SIG-M5 treated with dmso at 0.1 percent for 504 hours (cell line): ENCODE measurements around the gene RGS13.

Source experiments
- DNase-seq: peaks from one replicate; lab custom pipeline; 2025; ENCODE audit not compliant: unreplicated experiment; lab: John Stamatoyannopoulos, UW

The RGS13 gene

GRCh38 chr1:192626366-192627179 is 9.4 kb upstream of the RGS13 start:
- DNase-seq: no peak

- no peak for DNase-seq
Observed at GRCh38 chr1:192627901-192628300, 8.0 kb upstream of the RGS13 start.

- no peak for DNase-seq
Observed at GRCh38 chr1:192628396-192629057, 7.4 kb upstream of the RGS13 start.

GRCh38 chr1:192629612-192630011 is 6.3 kb upstream of the RGS13 start:
- DNase-seq: no peak

- DNase-seq: no peak
Observed at GRCh38 chr1:192630521-192631287, 5.2 kb upstream of the RGS13 start.

- DNase-seq: no peak
Observed at GRCh38 chr1:192631749-192632148, 4.2 kb upstream of the RGS13 start.

GRCh38 chr1:192632188-192632587 is 3.8 kb upstream of the RGS13 start:
- DNase-seq: no peak

GRCh38 chr1:192632641-192633532 is 3.1 kb upstream of the RGS13 start:
- no peak for DNase-seq

GRCh38 chr1:192633533-192634253 is 2.3 kb upstream of the RGS13 start:
- no peak for DNase-seq

GRCh38 chr1:192635041-192635440 is 906 bp upstream of the RGS13 start:
- no peak for DNase-seq

- peak; percentile 65 for DNase-seq
Observed at GRCh38 chr1:192639607-192640368, 3.8 kb downstream of the RGS13 start.

GRCh38 chr1:192652159-192652558 is 16.2 kb downstream of the RGS13 start:
- no peak for DNase-seq

- no peak for DNase-seq
Observed at GRCh38 chr1:192654120-192654519, 18.2 kb downstream of the RGS13 start.

GRCh38 chr1:192654591-192655251 is 18.8 kb downstream of the RGS13 start:
- DNase-seq: no peak

GRCh38 chr1:192657760-192658159 is 21.8 kb downstream of the RGS13 start:
- no peak for DNase-seq

- no peak for DNase-seq
Observed at GRCh38 chr1:192658255-192658654, 22.3 kb downstream of the RGS13 start.

GRCh38 chr1:192660613-192661012 is 24.7 kb downstream of the RGS13 start:
- no peak for DNase-seq

- DNase-seq: no peak
Observed at GRCh38 chr1:192668409-192668983, 32.5 kb downstream of the RGS13 start.

GRCh38 chr1:192669174-192669573 is 33.2 kb downstream of the RGS13 start:
- no peak for DNase-seq
